ENCODE data around the gene MEAF6. TPM values are rescaled to one million over a fixed set of nuclear protein-coding genes. Genes with fewer than 3 reads are reported as not detected.
A peak's percentile ranks its signal among the peaks of the same experiment; 100 is the strongest.
"Not testable (repeated sequence)": the region's sequence is repeated elsewhere in the genome, so short reads cannot be mapped to it uniquely, and the experiment has no call there.

Gene MEAF6
- total RNA-seq, 1 donor from 2014 or later: 59.5 TPM

DNA sequence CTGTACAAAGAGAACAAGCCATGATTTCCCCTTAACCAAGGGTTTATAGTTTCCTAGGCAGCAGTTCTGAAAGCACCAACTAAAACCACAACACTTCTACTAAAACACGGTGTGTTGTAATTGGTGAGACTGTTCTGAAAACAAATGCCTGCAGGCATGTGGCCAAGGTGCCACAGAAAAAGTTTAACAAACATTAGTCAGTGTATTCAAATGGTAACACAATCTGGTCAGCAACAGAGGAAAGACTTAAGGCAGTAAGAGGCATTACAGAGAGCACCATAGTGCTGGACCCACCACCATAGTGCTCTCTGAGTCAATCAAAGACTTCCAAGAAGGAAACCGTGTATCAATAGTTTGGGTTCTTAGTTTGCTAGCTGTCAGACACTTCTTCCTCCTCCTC, 22.8 kb upstream of the MEAF6 start:
- DNase-seq: no peak
- H3K4me3 ChIP-seq: no peak overlapping the region
- intact Hi-C loops (cut with DNase I): no loop called here
- no peaks in the 10 kb centered on the region for H3K9me3 ChIP-seq
- ATAC-seq: peak; percentile 7 to 57
- H3K27me3 ChIP-seq (ENCODE audit: low read depth): no peaks in the 10 kb centered on the region
- H3K4me1 ChIP-seq: peaks cover 9% of the 10 kb centered on the region
- H3K36me3 ChIP-seq: peaks cover 70% of the 10 kb centered on the region
- no peak for TF ChIP-seq CTCF (IDR thresholded peaks at IDR 0.05)
- no peak overlapping the region for H3K27ac ChIP-seq

- ATAC-seq: no peak
- TF ChIP-seq CTCF (IDR thresholded peaks at IDR 0.05): no peak
- Histone ChIP-seq H3K9me3 (no peaks in the 10 kb centered on the region), H3K4me1 (peaks cover 9% of the 10 kb centered on the region), H3K27ac (peak overlapping the region; percentile 76), H3K36me3 (peaks cover 32% of the 10 kb centered on the region), H3K4me3 (no peak overlapping the region), H3K27me3 (ENCODE audit: low read depth) (no peaks in the 10 kb centered on the region)
- intact Hi-C loops (cut with DNase I): no loop called here
- no peak for DNase-seq
Measured at GRCh38 chr1:37533317-37534093, 18.9 kb upstream of the MEAF6 start.

GRCh38 chr1:37532418-37533156, 18.0 kb upstream of the MEAF6 start:
- H3K4me3 ChIP-seq; H3K9me3 ChIP-seq; H3K27ac ChIP-seq; intact Hi-C loops (cut with DNase I); H3K27me3 ChIP-seq (ENCODE audit: low read depth); DNase-seq; H3K4me1 ChIP-seq; ATAC-seq: not testable (repeated sequence)
- peaks cover 22% of the 10 kb centered on the region for H3K36me3 ChIP-seq

DNA sequence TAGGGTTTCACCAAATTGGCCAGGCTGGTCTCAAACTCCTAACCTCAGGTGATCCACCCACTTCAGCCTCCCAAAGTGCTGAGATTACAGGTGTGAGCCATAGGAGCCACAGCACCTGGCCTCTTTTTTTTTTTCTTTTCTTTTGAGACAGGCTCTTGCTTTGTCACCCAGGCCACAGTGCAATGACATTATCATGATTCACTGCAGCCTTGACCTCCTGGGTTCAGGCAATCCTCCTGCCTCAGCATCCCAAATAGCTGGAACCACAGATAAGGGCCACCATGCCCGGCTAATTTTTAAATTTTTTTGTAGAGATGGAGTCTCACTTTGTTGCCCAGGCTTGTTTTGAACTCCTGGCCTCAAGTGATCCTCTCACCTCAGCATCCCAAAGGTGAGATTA, 15.3 kb upstream of the MEAF6 start:
- intact Hi-C loops (cut with DNase I); H3K36me3 ChIP-seq; H3K4me1 ChIP-seq: not testable (repeated sequence)

DNA sequence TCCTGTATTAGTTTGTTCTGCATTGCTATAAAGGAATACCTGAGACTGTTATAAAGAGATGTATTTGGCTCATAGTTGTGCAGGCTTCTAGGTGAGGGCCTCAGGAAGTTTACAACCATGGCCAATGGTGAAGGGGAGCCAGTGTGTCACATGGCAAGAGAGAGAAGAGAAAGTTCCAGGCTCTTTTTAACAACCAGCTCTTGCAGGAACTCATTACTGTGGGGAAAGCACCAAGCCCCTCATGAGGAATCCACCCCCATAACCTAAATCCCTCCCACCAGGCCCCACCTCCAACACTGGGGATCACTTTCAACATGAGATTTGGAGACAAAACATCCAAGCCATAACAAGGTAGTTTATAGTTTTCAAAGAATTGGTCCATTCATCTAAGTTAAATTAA, 5.0 kb upstream of the MEAF6 start:
- Histone ChIP-seq H3K4me1 (peaks cover 6% of the 10 kb centered on the region), H3K9me3 (no peaks in the 10 kb centered on the region), H3K27me3 (ENCODE audit: low read depth) (no peaks in the 10 kb centered on the region), H3K4me3 (no peak overlapping the region), H3K27ac (no peak overlapping the region), H3K36me3 (no peaks in the 10 kb centered on the region)
- DNase-seq (no peak), ATAC-seq (no peak)
- no peak for TF ChIP-seq CTCF (IDR thresholded peaks at IDR 0.05)
- intact Hi-C loops (cut with DNase I): no loop called here

More for the DNA sequence above, 15.3 kb upstream of the MEAF6 start:
- not testable (repeated sequence) for DNase-seq; H3K27me3 ChIP-seq (ENCODE audit: low read depth); H3K27ac ChIP-seq; H3K9me3 ChIP-seq; ATAC-seq; H3K4me3 ChIP-seq

GRCh38 chr1:37518929-37519328, 4.4 kb upstream of the MEAF6 start:
- DNase-seq; H3K27ac ChIP-seq; intact Hi-C loops (cut with DNase I); H3K36me3 ChIP-seq; H3K27me3 ChIP-seq (ENCODE audit: low read depth); H3K4me1 ChIP-seq; H3K4me3 ChIP-seq; H3K9me3 ChIP-seq; ATAC-seq: not testable (repeated sequence)

DNA sequence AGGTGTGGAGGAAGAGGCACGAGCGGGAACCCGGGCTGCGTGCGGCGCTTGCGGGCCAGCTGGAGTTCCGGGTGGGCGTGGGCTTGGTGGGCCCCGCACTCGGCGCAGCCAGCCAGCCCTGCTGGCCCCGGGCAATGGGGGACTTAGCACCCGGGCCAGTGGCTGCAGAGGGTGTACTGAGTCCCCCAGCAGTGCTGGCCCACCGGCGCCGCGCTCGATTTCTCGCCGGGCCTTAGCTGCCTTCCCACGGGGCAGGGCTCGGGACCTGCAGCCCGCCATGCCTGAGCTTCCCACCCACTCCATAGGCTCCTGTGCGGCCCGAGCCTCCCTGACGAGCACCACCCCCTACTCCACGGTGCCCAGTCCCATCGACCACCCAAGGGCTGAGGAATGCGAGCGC, 3.7 kb upstream of the MEAF6 start:
- DNase-seq; H3K27me3 ChIP-seq (ENCODE audit: low read depth); H3K27ac ChIP-seq; H3K9me3 ChIP-seq; ATAC-seq; H3K36me3 ChIP-seq; intact Hi-C loops (cut with DNase I); H3K4me3 ChIP-seq: not testable (repeated sequence)
- peaks cover 13% of the 10 kb centered on the region for H3K4me1 ChIP-seq

Measured in lower lobe of right lung (tissue), 2 donors.